Fibroblast of skin of right quadriceps (primary cell): ENCODE results near the gene FBXO15.

Experiments used
- DNase-seq: peaks from one replicate; pipeline ENCODE4 v3.0.0-alpha.2; 2013

Gene FBXO15

DNA sequence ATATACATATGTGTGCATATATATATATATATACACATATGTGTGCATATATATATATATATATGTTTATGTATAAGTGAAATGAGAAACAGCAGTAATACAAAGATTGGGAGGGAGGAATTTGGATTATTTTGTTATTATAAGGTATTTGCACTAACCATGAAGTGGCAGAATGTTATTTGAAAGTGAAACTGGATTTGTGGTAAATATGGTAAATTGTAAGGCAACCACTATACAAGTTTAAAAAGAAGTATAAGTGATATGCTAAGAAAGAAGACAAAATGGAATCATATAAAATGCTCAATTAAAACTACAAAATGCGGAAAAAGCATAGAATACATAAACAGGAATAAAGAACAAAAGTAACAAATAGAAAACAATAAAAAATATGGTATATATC, 37.5 kb downstream of the FBXO15 start:
- DNase-seq = no peak

DNA sequence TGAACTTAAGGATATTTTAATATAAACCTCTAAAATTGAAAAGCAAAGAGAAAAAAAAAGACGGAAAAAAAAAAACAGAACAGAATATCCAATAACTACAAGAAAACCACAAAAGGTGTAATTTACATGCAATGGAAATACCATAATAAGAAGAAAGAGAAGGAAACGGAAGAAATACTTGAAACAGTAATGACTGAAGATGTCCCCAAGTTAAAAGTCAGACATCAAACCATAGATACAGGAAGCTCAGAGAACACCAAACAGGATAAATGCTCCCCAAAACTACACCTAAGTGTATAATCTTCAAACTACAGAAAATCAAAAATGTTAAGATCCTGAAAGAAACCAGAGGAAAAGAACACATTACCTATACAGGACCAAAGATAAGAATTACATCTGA, 39.2 kb downstream of the FBXO15 start:
- DNase-seq = no peak

DNA sequence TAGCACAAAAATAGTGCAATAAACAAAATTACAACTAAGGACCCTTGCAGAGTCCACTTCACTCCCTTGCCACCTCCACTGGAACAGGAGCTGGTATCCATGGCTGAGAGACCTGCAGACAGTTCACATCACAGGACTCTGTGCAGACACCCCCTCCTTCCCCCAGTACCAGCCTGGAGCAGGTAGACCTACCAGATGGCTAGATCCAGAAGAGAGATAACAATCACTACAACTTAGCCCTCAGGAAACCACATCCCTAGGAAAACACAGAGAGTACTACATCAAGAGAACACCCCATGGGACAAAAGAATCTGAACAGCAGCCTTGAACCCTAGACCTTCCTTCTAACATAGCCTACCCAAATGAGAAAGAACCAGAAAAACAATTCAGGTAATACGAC, 49.8 kb downstream of the FBXO15 start:
- DNase-seq = no peak

DNA sequence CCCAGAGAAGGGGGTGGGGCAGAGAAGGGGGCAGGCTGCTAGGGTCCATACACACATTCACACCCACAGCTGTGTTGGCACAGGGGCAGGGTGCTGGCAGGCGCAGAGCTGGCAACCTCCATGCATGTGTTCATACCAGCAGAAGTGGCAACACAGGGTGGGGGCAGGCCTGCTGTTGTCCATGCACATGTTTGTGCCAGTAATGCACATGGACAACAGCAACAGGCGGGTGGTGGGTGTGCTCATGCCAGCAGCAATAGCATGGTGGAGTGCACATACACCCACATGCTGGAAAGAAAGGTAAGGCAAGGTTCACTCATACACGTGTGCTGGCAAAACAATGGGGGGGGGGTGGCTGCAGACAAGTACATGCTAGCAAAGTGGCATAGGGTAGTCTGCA, 54.7 kb downstream of the FBXO15 start:
- DNase-seq = no peak

DNA sequence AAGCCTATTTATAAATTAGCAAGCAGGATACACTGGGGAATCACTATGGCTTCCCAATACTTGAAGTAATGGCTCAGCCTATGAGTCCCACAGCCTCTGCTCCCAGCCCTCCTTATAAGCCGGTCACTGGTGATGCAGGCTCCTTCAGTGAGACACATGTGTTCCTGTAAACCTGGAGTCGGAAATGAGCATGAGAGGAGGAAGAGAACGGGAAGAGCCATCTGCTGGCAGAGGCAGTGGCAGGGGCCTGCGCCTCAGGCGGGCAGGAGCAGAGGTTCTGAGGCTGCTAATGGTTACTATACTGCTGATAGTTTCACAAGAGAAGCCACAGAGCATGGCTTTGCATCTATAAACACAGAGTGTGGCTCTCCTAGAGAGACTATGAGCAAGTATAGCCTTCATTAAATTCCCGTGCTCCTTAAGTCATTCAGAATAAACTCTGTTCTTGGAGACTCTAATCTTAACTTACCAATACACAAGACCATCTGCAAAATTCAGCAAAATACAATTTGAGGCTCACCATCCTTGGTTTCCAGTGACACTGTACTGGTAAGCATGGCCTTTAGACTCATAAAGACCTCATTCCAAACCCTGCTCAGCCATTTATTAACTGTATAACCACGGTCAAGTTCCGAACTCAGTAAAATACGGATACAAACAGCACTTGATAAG, 63.3 kb downstream of the FBXO15 start:
- DNase-seq = no peak

DNA sequence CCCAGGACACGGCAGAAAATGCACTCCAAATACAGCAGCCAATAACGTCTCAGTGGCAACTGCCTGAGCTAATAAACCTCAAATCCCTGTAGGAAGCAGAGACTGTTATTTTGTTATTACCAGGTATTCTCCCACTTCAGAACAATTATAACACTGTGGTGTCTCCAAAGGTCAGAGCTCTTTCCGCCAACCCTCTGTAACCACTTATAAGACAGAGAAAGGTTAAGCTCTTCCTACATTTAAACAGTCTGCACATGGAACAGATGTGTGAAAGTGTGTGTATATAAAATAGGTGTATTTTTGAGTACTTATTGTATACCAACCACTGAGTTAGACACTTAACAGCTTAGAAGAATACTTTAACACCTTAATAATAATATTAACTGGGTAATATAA, 64.1 kb downstream of the FBXO15 start:
- no peak for DNase-seq

DNA sequence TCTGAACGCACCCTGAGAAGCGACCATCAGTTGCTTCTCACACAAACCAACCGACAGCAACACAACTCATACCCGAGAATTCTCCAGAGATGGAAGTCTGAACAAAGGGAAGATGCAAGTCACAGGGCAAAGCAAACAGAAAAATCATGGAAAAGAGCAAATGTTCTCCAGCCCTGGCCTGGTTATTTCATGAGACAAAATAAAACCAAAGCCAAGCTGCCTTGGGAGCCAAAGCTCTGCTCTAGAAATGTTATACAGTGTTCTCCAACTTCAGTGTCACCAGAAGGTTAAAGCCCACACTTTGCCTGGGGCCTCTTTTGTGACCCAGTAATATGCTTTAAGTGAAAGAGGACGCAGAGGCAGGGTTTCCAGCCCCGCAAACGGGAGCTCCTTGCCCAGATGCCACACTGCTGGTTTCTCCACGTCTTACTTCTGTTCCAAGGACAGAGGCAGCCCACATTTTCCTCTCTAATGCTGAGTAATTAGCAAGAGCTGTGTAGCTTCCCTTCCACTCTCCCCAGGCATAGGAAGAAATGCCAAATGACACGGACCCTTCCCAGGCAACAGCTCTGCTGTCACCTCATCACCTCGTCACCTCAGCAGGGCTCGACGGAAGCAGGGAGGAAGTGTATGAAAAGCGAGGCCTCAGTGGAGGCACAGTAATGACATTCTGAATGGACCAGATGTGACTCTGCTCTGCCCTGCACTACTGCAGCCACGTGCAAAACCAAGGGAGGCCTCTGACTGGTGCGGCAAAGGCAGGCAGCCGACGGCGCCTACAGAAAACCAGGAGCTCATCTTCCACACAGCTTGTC, 64.7 kb downstream of the FBXO15 start:
- no peak for DNase-seq

DNA sequence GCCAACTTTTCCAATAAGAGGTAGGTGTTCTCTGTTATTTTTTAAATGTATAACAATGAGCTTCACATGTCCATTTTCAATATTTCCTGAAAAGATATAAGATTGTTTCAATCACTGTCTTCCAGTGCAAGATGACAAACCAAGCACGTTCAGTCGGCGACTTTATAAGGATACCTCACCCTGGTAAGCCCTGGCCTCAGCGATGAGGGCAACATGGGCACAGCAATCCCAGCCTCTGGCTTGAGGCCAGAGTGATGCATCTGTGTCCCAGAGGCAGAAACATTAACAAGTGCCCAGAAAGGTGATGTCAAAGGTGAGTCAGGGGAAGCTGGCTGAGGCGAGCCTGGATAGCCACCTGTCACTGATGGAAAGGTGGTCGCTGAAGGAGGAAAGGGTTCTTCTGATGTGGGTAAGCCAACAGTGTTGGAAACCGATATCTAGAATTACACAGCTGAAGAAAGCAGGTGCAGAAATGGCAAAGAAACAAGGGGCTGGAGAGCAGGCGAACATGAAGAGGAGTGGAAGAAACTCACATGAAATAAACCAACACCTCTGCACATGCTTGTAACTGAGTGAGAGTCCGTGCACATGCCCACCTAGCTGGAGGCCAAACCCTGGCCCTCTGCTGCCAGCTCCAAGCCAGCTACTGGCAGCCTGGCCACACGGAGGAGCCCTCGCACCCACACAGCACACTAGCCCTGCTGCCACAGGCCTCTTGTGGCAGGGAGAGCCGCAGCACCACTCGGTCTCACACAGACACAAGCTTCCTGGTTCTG, 65.5 kb downstream of the FBXO15 start:
- peak; percentile 37 for DNase-seq

DNA sequence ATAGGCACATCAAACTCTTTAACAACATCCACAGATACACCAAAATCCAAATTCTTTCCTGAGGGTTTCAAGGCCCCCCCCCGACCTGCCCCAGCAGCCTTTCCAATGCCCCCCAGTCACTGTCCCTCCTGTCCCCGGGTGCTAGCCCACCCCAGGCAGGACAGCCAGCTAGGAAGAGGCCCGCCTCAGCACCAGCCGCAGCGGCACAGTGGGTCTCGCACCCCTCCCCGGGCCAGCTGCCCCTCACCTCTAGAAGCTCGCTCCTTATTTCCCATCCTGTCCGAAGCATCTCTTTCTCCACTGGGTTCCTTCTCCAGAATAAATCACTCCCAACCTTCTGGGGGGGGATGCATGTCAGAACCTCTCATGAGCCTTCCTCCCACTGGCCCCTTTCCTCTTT, 69.4 kb downstream of the FBXO15 start:
- no peak for DNase-seq

DNA sequence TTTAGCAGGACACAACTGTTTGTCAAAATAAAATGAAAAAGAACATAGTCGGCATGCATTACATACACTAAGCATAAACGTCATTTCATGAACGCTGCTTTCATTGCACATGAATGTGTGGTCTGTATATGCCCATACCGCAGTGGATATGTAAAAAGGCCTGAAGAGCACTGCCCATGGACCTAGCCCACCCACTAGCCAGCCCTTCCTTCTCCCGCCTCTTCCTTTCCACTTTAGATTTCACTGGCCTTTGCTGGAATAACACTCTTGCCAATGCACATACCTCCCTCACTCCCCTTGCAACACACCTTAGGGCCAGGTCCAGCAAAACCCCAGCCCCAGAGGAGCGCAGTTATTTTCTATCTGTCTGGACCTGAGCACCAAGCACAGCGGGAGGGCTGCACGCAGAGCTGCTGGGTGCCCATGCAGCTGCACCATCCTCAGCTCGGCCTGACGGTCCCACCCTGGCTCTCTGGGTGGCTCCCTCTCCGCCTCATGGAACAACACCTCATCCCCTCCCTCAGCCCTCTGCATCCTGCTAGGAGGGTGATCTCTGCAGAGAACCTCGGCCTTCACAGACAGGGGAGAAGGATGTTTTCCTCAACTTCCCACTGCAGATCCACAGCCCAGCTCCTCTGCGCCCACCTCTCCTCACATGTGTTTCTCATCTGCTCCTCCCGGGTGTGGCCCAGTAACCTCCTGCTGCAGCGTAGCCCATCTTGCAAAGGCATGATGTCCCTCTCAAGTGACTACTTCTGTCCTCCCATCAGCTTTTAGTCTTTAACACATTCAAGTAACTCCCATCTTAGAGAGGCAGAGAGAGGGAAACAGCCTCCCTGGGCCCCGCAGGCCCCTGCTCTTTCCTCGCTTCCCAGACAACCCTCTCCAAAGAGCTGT, 72.7 kb downstream of the FBXO15 start:
- DNase-seq = no peak

DNA sequence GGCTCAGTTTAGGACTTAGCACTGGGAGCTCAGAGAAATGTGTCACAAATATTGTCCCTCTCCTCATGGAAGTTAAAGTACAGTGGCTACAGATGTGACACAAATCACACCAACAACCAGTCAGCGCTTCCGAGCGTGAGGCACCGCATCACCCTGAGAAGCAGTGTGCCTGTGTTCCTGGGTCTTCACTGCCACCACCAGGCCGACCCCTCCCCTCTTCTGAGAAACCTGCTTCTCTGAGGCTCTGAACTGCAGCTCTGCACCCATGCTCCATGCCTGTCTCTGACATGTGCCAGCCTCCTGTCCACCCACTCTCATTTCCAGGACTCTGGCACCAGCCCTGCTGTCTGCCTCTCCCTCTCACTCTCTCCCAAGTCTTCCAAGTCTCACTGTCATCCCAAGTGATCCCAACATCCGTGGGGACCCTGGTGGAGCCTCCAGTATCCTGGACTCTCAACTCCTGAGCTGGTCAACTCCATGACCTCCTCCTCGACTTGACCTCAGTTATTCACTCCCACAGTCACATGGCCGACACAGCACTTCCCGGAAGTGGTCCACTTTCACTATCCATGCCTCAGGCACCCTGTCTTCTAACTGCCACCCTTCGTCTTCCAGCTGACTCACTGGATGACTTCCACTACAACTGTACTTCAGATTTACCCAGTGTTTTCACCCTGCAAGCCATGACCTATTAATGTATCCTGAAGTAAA, 73.5 kb downstream of the FBXO15 start:
- no peak for DNase-seq

DNA sequence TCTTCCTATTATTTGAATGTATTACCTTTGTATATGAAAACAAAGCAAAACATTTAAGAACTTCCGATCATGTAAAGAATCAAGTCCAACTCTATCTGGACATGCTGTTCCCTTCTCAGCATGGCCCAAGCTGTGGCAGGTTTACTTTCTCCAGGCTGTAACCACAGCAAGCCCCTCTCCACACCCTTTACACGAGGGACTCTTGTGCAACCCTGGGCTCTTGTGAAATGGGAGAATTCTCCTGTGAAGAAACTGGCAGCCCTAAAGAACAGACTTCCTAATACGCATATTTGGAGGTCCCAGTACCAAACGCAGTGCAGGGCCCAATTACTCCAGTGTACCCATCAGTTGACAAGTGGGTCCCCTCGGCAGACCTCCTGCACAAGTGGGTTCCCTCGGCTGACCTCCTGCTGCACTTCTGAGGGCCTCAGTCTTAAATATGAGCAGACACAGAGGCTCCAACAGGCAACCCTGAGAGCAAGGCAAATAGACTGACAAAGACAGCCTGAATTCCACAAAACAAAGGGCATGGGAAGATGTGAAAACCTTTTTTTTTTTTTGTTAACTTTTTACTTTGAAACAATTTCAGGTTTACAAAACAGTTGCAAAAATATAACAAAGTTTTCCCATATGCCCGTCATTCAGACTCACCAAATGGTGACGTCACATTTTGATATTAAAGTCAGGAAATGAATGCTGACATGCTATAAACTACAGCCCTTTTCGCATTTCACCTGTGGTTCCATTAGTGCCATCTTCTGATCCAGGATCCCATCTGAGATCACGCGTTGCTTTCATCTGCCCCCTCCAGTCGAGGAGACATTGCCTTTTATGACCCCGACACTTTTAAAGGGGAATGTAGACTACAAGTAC, 78.2 kb downstream of the FBXO15 start:
- DNase-seq = no peak

DNA sequence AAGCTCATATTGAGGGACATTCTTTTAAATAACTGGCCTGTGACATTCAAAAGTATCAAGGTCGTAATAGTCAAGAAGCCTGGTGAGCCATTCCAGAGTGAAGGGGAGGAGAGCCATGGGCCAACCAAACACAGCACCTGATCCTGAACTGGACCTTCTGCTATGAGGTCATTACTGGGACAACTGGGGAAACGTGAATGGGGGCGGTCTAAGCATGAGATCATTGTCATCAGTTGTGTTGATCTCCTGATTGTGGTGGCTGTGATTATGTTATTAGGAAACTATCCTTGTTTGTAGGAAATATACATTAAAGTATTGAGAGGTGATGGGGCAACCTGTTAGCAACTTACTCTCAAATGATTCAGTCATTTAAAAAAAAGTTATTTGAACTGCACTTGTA, 79.3 kb downstream of the FBXO15 start:
- no peak for DNase-seq

DNA sequence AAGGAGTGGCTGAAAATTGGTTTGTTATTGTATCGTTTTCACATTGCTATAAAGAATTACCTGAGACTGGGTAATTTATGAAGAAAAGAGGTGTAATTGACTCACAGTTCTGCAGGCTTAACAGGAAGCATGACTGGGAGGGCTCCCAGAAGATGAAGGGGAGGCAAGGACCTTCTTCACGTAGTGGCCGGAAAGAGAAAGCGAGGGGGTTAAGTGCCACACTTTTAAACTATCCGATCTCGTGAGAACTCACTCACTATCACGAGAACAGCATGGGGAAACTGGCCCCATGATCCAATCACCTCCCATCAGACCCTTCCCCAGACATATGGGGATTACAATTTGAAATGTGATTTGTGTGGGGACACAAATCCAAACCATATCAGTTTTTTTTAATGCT, 81.6 kb downstream of the FBXO15 start:
- no peak for DNase-seq

DNA sequence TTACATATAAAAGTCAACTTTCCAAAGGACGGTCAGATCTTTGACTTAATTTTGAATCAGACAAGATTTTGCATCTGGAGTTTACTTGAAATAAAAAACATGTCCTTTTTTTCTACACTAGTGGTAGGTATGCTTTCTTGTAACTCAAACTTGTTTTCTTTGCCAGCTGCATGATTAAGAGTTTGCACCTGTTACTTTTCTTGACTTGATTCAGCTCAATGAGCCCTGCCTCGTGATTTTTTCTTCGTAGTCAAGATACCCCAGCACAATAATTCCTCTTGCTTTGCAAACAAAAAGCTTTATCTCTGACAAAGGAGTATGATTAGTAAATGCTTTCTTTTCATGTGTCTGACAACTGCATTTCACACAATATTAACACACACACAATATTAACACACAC, 82.3 kb downstream of the FBXO15 start:
- no peak for DNase-seq

DNA sequence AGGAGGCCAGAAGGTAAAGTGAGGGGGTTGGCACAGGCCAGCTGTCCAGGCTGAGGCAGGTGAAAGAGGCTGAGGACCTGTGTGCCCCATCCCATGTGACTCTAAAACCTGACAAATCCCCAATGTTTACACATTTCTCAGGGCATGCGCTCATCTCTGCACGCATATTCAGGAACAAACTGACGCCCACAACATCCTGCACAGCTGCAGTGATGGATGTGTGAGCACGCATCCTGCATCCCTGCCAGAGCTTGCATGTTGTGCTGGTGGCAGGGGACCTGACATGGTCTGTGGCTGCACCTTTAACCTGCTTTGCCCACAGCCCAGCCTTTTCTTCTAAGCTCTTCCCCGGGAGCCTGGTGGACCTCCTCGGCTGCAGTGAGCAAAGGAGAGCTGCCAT, 83.1 kb downstream of the FBXO15 start:
- no peak for DNase-seq

DNA sequence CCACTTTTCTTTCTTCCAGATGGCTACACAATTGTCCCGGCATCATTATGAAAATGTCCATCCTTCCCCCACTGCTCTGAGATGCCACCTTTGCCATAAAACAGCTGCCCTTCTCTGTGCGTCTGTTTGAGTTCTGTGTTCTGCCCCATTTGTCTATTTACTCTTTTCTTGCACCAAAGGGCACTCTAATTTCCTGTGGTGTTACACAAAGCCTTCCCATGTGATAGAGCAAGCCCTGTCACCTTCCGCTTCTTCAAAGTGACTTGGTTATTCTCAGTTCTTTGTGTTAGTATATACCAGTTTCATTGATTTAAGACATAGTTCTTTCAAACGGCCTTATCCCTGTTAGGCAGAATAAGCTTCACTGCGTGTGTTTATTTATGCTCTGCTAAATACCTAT, 84.1 kb downstream of the FBXO15 start:
- no peak for DNase-seq

DNA sequence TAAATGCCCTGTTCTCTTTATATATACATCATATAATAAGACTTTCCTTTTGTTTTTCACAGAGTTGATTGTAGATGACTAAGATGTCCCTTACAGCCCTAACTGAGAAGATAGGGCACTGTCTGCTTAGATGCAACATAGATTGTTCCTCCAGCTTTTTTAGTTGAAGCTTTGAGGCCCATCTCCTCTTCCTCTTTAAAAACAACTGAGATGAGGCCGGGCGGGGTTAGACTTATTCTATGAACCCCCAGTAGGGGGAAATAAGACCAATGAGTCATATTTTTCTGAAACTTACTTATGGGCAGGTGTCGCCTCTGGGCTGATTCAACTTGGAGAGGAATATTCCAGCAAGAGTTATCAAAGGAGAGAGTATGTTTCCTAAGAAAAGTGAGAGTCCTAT, 84.6 kb downstream of the FBXO15 start:
- no peak for DNase-seq

DNA sequence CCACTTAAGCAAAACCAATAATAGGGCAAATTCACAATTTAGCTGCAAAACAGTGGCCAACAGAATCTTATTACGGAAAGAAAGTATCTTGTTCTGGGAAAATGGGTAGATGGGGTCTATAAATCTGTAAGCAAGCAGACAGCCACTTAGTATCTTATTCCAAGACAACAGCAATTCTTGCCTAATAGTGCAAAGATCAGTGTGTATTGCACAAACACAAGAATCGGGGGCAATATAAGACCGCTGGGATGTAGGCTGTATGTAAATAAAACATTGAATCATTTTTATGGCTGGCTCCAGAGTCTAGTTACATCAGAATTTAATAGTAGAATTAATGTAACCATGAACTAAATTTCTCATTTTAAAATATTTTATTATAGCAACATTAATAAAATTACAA, 85.6 kb downstream of the FBXO15 start:
- DNase-seq = no peak

DNA sequence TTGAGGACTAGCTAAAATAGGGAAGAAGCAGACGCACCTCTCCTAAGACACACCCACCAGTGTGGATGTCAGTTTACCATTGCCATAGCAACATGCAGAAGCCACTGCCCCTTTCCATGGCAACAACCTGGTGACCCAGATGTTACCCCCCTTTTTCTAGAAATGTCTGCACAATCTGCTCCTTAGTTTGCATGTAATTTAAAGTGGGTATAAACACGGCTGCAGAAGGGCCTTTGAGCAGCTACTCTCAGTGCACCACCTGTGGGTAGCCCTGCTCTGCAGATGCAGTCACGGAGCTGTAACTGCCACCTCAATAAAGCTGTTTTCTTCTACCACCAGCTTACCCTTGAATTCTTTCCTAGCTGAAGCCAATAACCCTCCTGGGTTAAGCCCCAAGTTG, 87.1 kb downstream of the FBXO15 start:
- no peak for DNase-seq

DNA sequence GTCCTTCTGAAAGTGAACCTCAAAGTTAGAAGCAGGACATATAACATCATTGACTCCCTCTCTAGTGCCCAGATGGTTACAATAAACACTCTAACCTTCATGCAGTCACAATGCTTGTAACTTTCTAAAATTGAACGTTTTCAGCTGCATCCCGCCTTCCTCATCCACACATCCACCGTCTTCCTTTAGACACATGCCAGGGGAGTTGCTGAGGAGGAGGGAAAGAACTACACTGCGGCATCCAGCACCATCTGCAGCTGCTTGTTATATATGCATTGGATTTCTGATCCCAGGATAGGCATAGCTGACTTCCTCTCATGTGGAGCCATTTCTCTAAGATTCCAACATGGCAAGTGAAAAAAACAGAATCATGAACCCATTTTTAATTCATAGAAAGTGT, 96.8 kb downstream of the FBXO15 start:
- DNase-seq = no peak
